Measurements from ENCODE around the gene IQSEC1.

The IQSEC1 gene

GRCh38 chr3:12934431-12934830 lies 138.8 kb downstream of the IQSEC1 start:
- no peak for DNase-seq (ENCODE audit: low read depth)

- no peak for DNase-seq (ENCODE audit: low read depth)
Observed at GRCh38 chr3:12933901-12934300, 139.3 kb downstream of the IQSEC1 start.

GRCh38 chr3:12932754-12933153 lies 140.5 kb downstream of the IQSEC1 start:
- no peak for DNase-seq (ENCODE audit: low read depth)

- DNase-seq (ENCODE audit: low read depth), result no peak
Observed at GRCh38 chr3:12932347-12932746, 140.9 kb downstream of the IQSEC1 start.

GRCh38 chr3:12931273-12931905 lies 141.8 kb downstream of the IQSEC1 start:
- DNase-seq (ENCODE audit: low read depth), result no peak

GRCh38 chr3:12929801-12930200 lies 143.4 kb downstream of the IQSEC1 start:
- DNase-seq (ENCODE audit: low read depth), result no peak

- DNase-seq (ENCODE audit: low read depth), result no peak
Observed at GRCh38 chr3:12926660-12927059, 146.6 kb downstream of the IQSEC1 start.

GRCh38 chr3:12925648-12926047 lies 147.6 kb downstream of the IQSEC1 start:
- no peak for DNase-seq (ENCODE audit: low read depth)

- DNase-seq (ENCODE audit: low read depth), result no peak
Observed at GRCh38 chr3:12924437-12924836, 148.8 kb downstream of the IQSEC1 start.

GRCh38 chr3:12922881-12923431 lies 150.3 kb downstream of the IQSEC1 start:
- DNase-seq (ENCODE audit: low read depth), result no peak

- no peak for DNase-seq (ENCODE audit: low read depth)
Observed at GRCh38 chr3:12922306-12922705, 150.9 kb downstream of the IQSEC1 start.

GRCh38 chr3:12921736-12922135 lies 151.5 kb downstream of the IQSEC1 start:
- no peak for DNase-seq (ENCODE audit: low read depth)

GRCh38 chr3:12920967-12921366 lies 152.3 kb downstream of the IQSEC1 start:
- no peak for DNase-seq (ENCODE audit: low read depth)

- no peak for DNase-seq (ENCODE audit: low read depth)
Observed at GRCh38 chr3:12919205-12919604, 154.0 kb downstream of the IQSEC1 start.

- no peak for DNase-seq (ENCODE audit: low read depth)
Observed at GRCh38 chr3:12918231-12918630, 155.0 kb downstream of the IQSEC1 start.

GRCh38 chr3:12916159-12916558 lies 157.1 kb downstream of the IQSEC1 start:
- DNase-seq (ENCODE audit: low read depth), result no peak

- DNase-seq (ENCODE audit: low read depth), result no peak
Observed at GRCh38 chr3:12914088-12914487, 159.1 kb downstream of the IQSEC1 start.

GRCh38 chr3:12911881-12912415 lies 161.3 kb downstream of the IQSEC1 start:
- no peak for DNase-seq (ENCODE audit: low read depth)

GRCh38 chr3:12910356-12911099 lies 162.7 kb downstream of the IQSEC1 start:
- no peak for DNase-seq (ENCODE audit: low read depth)

- DNase-seq (ENCODE audit: low read depth), result no peak
Observed at GRCh38 chr3:12909710-12910109, 163.5 kb downstream of the IQSEC1 start.

GRCh38 chr3:12908859-12909258 lies 164.4 kb downstream of the IQSEC1 start:
- DNase-seq (ENCODE audit: low read depth), result no peak

GRCh38 chr3:12908136-12908730 lies 165.0 kb downstream of the IQSEC1 start:
- DNase-seq (ENCODE audit: low read depth), result no peak

- DNase-seq (ENCODE audit: low read depth), result no peak
Observed at GRCh38 chr3:12907729-12908128, 165.5 kb downstream of the IQSEC1 start.
